ENCODE data around the gene MEIOSIN. TPM values are rescaled to one million over a fixed set of nuclear protein-coding genes. Genes with fewer than 3 reads are reported as not detected.

Gene MEIOSIN
- total RNA-seq, 1 donor from 2014 or later, result not detected

DNA sequence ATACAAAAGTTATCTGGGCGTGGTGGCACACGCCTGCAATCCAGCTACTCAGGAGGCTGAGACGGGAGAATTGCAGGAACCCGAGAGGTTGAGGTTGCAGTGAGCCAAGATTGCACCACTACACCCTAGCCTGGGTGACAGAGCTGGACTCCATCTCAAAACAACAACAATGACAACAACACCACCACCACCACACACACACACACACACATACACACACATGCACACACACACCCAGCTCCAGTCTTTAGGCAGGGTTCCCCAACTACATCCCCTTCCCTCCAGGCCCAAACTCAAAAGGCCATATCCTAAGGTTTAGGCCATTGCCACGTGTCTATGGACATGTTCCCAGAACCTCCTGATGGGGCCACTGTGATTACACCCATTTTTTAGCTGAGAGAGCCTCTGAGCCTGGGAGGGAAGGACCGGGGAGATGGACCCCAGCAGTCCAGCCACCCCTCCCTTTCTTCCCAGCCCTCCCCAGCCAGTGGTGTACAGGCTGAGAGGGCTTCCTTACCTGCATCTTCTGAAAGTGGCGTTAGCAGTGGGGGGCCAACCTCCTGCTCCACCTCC is 68.5 kb downstream of the MEIOSIN start:
- DNase-seq, result no peak

GRCh38 chr19:45804140-45804958 is 71.1 kb downstream of the MEIOSIN start:
- no peak for DNase-seq

GRCh38 chr19:45804959-45805230 is 71.7 kb downstream of the MEIOSIN start:
- DNase-seq, result no peak

- DNase-seq, result no peak
These were observed 72.5 kb downstream of the MEIOSIN start for GRCh38 chr19:45805719-45806118.

- no peak for DNase-seq
These were observed 76.5 kb downstream of the MEIOSIN start for GRCh38 chr19:45809643-45810159.

- no peak for DNase-seq
These were observed 79.1 kb downstream of the MEIOSIN start for GRCh38 chr19:45812297-45812696.

Other genes with a start within 250 kb of the MEIOSIN start
- 8.1 TPM for gene RTN2, start 236.4 kb upstream of the MEIOSIN start, total RNA-seq
- gene PPM1N, start 235.0 kb upstream of the MEIOSIN start, total RNA-seq, result 1.7 TPM
- gene VASP, start 226.0 kb upstream of the MEIOSIN start, total RNA-seq, result 35.5 TPM
- gene OPA3, start 148.6 kb upstream of the MEIOSIN start, total RNA-seq, result 2.6 TPM
- gene GPR4, start 131.2 kb upstream of the MEIOSIN start, total RNA-seq, result 0.20 TPM
- gene EML2, start 94.0 kb upstream of the MEIOSIN start, total RNA-seq, result 20.1 TPM
- gene GIPR, start 65.2 kb upstream of the MEIOSIN start, total RNA-seq, result 25.7 TPM
- 186 TPM for gene SNRPD2, start 41.5 kb upstream of the MEIOSIN start, total RNA-seq
- 3.4 TPM for gene QPCTL, start 40.8 kb upstream of the MEIOSIN start, total RNA-seq
- gene FBXO46, start 2.5 kb upstream of the MEIOSIN start, total RNA-seq, result 5.6 TPM
- 6.9 TPM for gene SIX5, start 35.8 kb downstream of the MEIOSIN start, total RNA-seq
- 29.0 TPM for gene DMPK, start 49.1 kb downstream of the MEIOSIN start, total RNA-seq
- gene DMWD, start 59.4 kb downstream of the MEIOSIN start, total RNA-seq, result 21.2 TPM
- gene RSPH6A, start 81.9 kb downstream of the MEIOSIN start, total RNA-seq, result not detected
- 31.9 TPM for gene SYMPK, start 129.7 kb downstream of the MEIOSIN start, total RNA-seq
- not detected for gene FOXA3, start 130.9 kb downstream of the MEIOSIN start, total RNA-seq
- gene IRF2BP1, start 152.7 kb downstream of the MEIOSIN start, total RNA-seq, result 14.5 TPM
- 1.1 TPM for gene MYPOP, start 169.2 kb downstream of the MEIOSIN start, total RNA-seq
- gene NANOS2, start 181.3 kb downstream of the MEIOSIN start, total RNA-seq, result not detected
- 0.59 TPM for gene NOVA2, start 240.4 kb downstream of the MEIOSIN start, total RNA-seq